Medulla oblongata (tissue), 1 donor: ENCODE data around the gene MRPL19.

Experiments used
- DNase-seq: peaks from one replicate; pipeline ENCODE4 v3.0.0-alpha.2; 2015; ENCODE audit errors: extremely low spot score

The MRPL19 gene

DNA sequence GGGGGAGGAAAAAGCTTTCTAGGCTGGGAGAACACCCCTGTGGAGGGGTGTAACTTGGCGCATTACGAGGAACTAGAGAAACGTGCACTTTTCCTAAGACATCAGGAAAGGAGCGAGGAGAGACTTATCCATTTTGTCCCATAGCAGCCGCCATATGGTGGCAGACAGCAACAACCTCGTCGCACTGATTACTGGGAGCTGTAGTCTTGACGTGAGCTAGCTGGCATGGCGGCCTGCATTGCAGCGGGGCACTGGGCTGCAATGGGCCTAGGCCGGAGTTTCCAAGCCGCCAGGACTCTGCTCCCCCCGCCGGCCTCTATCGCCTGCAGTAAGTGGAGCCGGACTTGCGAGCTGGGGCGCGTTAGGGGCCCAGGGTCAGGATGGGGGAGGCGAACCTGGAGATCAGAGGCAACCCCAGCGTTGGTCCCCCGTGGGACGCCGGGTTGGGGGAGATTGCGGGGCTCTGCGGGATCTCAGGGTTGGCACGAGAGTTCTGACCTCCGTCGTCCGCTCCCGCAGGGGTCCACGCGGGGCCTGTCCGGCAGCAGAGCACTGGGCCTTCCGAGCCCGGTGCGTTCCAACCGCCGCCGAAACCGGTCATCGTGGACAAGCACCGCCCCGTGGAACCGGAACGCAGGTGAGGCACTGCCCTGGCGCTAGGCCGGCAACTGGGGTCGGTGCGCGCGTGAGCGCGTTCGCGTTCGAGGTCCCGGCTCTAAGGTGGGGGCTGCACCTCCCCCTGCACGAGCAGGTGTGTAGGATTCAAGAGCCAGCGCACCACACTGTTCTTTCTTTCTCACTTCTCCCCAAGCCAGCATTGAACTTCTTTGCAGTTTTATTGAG, at the start of gene MRPL19:
Gene MRPL19, plus strand, starts transcription at position 201 of the 843 bp plus-strand sequence. Its CDS starts 25 bp downstream, at position 226.
- peak; percentile 97 for DNase-seq

- no peak for DNase-seq
Observed at GRCh38 chr2:75596784-75597183, 49.8 kb upstream of the MRPL19 start.

DNA sequence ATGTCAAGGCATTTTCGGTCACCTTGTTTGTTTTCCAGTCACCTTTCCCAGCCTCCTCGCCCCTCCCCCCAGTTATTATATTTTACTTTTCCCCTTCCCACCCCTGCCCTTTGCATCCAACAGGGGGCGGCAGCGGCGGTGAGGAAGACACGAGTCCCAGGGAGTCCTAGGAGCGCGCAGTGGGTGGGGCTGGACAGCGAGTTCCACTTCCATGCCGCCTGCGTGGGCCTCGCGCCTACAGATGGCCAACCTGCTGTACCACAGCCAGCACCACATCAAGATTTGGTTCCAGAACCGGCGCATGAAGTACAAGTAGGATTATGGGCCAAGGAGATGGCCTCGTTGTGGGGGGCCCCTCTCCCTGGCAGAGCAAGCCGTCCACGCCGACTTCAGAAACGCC, 48.6 kb upstream of the MRPL19 start:
- no peak for DNase-seq

GRCh38 chr2:75598589-75599155, 47.9 kb upstream of the MRPL19 start:
- DNase-seq = no peak

- DNase-seq = peak; percentile 15
Observed at GRCh38 chr2:75600461-75601011, 46.0 kb upstream of the MRPL19 start.

- no peak for DNase-seq
Observed at GRCh38 chr2:75602724-75603342, 43.8 kb upstream of the MRPL19 start.

DNA sequence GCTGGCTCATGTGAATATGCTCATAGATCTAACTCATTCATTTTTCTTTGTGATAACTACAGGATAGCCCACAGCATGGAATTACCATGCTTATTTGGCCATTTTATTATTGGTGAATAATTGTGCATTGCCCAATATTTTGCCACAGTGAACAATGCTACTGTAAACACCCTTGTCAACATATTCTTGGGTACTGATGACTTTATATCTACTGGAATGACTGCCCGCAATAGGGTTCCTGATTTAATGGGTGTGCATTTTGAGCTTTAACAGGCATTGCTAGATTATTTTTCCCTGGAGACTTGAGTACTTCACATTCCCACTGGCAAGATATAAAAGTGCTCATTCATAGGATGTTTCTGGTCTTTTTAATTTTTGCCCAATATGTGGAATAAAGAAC, 43.1 kb upstream of the MRPL19 start:
- DNase-seq = no peak

DNA sequence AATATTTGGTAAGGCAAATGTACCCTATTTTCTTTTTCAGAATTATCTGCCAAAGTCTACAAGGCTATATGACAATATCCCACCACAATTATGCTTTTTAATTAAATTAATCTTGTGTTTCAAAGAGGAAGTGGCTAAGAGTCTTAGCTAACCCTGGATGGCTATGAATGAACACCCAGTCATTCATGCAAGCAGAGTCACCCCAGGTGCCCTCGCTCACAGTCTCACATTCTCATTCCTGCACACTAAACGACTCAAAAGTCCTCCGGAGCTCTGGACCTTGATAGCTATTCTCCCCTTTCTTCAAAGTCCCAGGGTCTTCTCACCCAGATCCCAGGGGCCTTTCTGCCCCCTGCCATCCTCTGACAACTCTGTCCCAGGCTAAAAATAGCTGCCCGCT, 42.1 kb upstream of the MRPL19 start:
- no peak for DNase-seq

GRCh38 chr2:75605770-75606529, 40.6 kb upstream of the MRPL19 start:
- DNase-seq = peak; percentile 46

DNA sequence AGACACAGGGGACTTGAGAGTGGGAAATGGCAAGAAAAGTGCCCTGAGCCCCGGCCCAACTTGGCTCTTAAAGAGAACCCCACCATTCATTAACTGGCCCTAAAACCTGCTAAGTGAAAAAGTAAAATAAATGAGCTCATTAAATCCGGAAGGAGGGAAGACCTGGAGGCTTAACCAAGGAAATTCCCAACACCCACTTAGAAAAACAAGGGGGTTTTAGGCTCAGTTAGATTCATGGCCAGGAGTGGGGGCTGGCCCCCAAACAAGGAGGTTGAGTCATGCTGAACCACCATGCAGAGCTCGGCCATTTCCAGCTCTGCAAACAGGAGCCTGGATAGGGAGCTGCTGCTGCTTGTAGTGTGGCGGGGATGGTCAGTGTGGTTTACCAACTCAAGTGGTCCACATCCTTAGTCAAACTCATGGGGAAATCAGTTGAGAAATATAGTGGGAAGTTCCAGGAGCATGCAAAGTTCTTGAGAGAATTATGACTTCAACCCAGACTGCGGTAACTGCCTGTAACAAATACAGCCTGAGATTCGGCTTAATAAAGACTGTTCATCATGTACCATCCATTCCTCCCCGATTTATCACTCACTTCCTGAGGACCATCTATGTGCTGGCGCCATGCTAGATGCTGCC, 39.7 kb upstream of the MRPL19 start:
- no peak for DNase-seq

DNA sequence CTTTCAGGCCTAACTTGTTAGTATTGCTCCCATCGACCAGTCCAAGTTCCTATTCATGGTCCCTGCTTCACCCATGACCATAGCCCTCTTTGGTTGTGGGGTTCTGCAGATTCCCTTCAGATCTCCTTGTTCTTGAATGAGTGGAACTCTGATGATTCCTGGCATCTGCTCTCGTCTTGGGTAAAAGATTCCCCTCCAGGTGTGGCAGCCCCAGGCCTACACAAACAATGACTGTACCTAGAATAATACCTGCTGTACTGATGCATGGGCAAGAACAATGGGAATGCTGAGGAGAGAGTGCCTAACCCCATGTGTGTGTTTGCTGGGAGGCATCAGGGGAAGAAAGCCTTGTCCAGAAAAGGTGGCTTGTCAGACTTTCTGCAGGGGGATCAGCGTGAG, 39.2 kb upstream of the MRPL19 start:
- DNase-seq = no peak

DNA sequence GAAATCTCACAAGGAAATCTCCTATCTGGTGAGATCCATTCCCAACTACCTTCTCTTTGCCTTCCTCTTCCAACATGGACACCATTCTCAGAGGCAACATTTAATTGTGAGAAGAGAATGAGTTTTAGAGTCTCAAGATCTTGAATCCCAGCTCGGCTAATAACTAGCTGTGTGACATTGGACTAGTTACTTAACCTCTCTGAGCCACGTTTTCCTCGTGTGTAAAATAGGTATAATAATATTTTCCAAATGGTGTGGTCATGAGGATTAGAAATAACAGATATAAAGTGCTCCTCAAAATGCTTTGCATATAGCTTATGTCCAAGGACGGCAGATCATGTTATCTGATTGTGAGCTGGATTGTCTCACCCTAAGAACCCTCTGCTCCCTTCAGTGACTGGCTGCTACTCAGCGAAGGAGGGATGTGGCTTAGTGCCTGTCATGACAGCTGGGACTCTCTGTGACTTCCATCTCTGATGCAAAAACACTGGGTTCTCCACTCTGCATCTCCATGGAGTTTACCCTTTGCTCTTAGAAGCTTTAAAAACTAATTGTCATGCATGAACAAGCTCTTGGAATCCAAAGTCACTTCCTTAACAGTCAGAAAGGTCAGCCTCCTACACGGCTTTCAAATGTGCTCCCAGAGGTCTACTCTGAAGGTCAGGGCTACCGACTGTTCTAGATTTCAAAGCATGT, 38.4 kb upstream of the MRPL19 start:
- DNase-seq = peak; percentile 50

GRCh38 chr2:75608684-75609333, 37.8 kb upstream of the MRPL19 start:
- peak; percentile 83 for DNase-seq

- no peak for DNase-seq
Observed at GRCh38 chr2:75609334-75609689, 37.3 kb upstream of the MRPL19 start.

- no peak for DNase-seq
Observed at GRCh38 chr2:75609937-75610508, 36.6 kb upstream of the MRPL19 start.

- DNase-seq = no peak
Observed at GRCh38 chr2:75610671-75611070, 35.9 kb upstream of the MRPL19 start.

GRCh38 chr2:75612108-75612861, 34.3 kb upstream of the MRPL19 start:
- DNase-seq = peak; percentile 23

GRCh38 chr2:75612862-75613243, 33.7 kb upstream of the MRPL19 start:
- DNase-seq = no peak

- DNase-seq = no peak
Observed at GRCh38 chr2:75614162-75614651, 32.4 kb upstream of the MRPL19 start.
